Endothelial cell of umbilical vein (primary cell): ENCODE data around the gene PGBD5.

Source experiments
- CTCF ChIP-seq, 2 donors: IDR thresholded peaks; 1 replicate in 1 of 2; 2 replicates in 1 of 2; pipeline ENCODE4 v1.5.1; 2011; ENCODE audit warnings: low read length in 2 of 2, mild to moderate bottlenecking in 2 of 2, moderate library complexity in 2 of 2, control low read depth in 1 of 2, inconsistent platforms in 1 of 2, low read depth in 1 of 2; ENCODE audit not compliant: insufficient read depth in 1 of 2; ENCODE audit errors: extremely low read depth in 1 of 2
- POLR2A ChIP-seq: IDR thresholded peaks from 2 replicates; pipeline ENCODE4 v1.6.1; 2012; ENCODE audit warnings: low read depth, mild to moderate bottlenecking, control low read depth, low read length

- no peak for TF ChIP-seq POLR2A
- TF ChIP-seq CTCF (IDR thresholded peaks at IDR 0.05; ENCODE audit: extremely low read depth in 1 of 2, insufficient read depth in 1 of 2, low read depth in 1 of 2, low read length in 2 of 2), result no peak
Measured at GRCh38 chr1:230332061-230332460, 94.1 kb downstream of the PGBD5 start.
